Stimulated activated CD4-positive, alpha-beta T cell treated with anti-CD3 and anti-CD28 coated beads, TNF-alpha, amount 100 ng/mL, for 4 hours (primary cell): ENCODE measurements around the gene LSS.
A peak's percentile ranks its signal among the peaks of the same experiment; 100 is the strongest.
"Not testable (repeated sequence)": the region's sequence is repeated elsewhere in the genome, so short reads cannot be mapped to it uniquely, and the experiment has no call there.

Experiments used
- DNase-seq, 3 experiments: peaks; one replicate each; pipeline ENCODE4 v3.0.0-alpha.2; 2020; ENCODE audit warnings: low read depth in 3 of 3

The LSS gene

DNA sequence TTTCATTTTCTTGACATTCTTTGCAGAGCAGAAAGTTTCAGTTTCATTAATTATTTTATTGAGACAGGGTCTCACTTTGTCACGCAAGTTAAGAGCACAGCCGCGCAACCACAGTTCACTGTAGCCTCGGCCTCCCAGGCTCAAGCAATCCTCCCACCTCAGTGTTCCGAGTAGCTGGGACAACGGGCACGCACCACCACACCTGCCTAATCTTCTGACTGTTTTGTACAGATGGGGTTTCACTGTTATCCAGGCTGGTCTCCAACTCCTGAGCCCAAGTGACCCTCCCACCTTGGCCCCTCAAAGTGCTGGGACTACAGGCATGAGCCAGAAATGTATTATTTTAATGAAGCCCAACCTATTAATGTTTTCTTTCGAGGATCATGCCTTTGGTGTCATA is 41.3 kb downstream of the LSS start:
- DNase-seq: no peak

DNA sequence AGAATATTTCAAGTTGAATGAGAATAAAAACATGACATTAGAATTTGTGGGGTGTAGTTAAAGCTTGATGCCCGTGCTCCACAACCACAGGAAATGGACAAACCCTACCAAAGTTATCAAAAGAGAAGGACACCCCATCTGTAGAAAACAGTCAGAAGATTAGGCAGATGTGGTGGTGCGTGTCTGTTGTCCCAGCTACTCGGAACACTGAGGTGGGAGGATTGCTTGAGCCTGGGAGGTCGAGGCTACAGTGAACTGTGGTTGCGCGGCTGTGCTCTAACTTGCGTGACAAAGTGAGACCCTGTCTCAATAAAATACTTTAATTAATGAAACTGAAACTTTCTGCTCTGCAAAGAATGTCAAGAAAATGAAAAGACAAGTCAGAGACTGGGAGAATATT is 42.9 kb downstream of the LSS start:
- no peak for DNase-seq

DNA sequence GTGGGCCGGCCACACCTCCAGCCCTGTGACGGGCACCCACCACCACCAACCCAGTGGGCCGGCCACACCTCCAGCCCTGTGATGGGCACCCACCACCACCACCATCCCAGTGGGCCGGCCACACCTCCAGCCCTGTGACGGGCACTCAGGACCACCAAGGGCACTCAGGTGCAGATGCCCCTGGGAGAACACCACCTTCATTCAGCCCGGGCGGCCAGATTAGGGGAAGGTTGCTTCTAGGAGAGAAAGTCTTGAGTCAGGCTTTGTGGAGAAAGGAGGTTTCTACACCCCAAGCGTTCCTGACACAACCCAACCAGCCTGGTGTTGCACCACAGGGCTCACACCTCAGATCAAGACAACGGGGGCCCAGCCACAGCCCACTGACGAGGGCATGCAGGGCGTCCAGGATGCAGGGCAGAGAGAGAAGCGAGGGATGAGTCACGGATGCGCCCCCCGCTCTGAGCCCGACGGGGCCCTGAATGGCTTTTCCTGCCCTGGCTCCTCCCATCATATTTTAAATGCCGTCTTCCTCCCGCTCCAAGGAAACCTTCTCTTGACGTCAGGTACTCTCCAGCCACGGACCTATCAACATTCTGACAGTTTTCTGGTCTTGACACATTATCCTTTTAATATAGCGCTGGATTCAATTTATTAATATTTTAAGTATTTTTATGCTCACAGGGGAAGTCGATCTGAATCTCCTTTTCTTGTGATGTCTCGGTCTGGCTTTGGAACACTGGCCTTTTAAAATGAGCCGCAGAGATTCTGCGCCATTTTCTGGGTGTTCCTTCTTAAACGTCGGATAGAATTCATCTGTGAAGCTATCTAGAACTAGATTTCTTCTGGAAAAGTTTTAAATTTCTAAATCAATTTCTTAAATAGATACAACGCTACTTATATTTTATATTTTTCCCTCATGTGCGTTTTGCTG is 43.7 kb downstream of the LSS start:
- DNase-seq: peak in 2 of 3 experiments; percentile 47 to 50

DNA sequence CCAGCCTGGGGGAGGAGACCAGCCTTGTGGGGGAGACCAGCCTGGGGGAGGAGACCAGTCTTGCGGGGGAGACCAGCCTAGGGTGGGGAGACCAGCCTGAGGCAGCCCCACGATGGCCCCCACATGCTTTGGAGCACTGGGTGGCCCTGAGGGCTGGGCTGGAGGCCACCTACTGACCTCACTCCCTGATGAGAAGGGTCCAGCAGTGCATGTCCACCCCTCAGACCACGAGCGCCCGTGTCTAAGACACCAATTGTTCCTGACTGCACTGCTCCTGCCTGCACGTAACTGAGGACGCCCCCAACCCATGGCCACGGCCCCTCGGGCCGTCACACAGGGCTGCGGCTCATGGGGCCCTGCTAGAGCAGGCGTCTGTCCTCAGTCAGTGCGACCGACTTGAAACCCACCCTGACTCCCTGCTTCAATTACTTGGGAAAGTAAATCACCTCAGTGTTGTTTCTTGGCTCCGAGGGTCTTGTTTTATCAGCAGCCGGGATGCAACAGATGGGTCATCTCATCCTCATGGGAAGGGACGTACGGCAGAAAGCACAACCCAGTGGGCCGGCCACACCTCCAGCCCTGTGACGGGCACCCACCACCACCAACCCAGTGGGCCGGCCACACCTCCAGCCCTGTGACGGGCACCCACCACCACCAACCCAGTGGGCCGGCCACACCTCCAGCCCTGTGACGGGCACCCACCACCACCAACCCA is 44.5 kb downstream of the LSS start, which contains the start of gene SPATC1L:
Gene SPATC1L, minus strand, starts transcription at position 550 of the 715 bp plus-strand sequence. CDS start 1,643 bp downstream, outside the sequence.
- peak in 1 of 3 experiments; percentile 29 for DNase-seq

DNA sequence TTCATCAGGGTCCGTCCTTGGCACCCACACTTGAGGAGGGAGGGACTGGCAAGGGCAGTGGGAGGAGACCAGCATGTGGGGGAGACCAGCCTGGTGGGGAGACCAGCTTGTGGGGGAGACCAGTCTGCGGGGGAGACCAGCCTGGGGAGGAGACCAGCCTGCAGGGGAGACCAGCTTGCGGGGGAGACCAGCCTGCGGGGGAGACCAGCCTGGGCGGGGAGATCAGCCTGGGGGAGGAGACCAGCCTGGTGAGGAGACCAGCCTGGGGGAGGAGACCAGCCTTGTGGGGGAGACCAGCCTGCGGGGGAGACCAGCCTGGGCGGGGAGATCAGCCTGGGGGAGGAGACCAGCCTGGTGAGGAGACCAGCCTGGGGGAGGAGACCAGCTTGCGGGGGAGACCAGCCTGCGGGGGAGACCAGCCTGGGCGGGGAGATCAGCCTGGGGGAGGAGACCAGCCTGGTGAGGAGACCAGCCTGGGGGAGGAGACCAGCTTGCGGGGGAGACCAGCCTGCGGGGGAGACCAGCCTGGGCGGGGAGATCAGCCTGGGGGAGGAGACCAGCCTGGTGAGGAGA is 45.2 kb downstream of the LSS start:
- DNase-seq: not testable (repeated sequence)

DNA sequence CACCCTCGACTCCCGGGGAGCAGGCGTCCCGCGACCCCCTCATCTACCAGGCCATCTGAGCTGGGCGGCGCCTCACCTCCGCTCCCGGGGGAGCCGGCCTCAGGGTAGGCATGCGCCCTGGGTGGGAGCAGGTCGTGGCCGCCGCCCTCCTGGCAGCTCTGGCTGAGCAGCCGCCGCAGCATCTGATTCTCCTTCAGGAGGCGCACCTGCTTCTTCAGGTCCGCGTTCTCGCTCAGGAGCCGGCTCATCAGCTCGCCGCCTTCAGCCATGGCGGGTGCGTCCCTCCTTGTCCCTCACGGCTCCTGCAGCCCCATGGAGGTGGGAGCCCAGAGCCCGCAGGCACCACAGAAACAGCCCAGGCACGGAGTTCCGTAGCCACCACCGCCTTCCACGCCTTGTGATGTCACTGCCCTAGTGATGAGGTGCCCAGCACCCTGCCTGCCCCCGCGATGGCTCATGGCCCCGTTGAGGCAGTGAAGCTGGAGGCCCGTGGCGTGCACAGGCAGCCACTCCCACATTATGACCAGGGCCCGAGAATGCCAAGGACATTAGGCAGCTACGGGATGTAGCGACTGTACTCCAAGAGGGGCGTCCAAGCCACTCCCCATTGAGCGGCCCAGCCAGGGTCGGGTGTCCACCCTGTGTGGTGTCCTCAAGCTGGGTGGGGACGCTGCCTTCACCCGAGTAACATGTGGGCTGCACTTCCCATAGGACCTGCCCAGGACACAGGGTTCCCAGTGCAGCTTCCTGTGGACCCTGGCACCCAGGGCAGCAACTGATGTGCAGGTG is 45.8 kb downstream of the LSS start:
- no peak for DNase-seq

DNA sequence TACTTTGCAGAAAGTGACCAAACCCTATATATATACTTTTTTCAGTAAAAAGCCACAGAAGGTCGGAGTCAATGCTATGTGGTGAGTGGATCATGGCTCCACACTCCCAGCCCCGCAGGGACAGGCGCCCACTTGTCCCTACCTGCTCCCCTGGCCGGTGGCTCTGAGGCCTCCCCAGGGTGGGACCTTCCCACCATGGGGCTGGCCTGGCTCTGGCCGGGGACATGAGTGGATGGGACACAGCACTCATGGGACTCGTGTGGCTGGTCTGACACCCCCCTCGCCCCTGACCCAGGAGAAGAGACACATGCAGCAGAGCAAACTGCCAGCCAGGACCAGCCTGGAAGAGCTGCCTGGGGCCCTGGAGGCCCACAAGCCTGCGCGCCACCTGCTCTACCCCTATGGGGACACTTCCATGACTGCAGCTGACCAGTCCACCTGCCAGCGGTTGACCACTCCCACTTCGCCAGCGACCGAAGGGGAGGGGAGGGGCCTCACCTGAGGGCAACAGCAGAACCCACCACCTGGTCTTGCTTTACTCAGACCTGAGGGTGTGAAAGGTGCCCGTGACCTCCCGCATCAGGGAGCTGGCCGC is 46.5 kb downstream of the LSS start:
- DNase-seq: no peak

DNA sequence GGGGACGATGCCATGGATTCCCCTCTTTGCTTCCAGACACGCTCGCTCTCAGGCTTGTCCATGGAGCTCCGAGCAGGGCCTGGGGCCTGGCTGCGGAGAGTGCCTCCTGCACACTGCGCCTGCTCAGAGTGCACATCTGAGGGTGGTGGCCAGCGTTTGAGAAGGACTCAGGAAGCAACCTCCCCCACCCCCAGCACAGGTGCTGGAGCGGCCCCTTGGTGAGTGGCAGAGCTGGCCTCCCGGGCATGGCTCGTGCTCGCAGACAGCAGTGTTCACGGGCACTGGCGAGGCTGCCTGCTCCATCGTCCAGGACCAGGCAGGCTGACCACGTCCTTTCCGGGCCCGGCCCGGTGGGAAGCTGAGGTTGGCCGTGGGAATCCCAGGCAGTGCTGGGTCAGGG is 47.1 kb downstream of the LSS start:
- DNase-seq: no peak

DNA sequence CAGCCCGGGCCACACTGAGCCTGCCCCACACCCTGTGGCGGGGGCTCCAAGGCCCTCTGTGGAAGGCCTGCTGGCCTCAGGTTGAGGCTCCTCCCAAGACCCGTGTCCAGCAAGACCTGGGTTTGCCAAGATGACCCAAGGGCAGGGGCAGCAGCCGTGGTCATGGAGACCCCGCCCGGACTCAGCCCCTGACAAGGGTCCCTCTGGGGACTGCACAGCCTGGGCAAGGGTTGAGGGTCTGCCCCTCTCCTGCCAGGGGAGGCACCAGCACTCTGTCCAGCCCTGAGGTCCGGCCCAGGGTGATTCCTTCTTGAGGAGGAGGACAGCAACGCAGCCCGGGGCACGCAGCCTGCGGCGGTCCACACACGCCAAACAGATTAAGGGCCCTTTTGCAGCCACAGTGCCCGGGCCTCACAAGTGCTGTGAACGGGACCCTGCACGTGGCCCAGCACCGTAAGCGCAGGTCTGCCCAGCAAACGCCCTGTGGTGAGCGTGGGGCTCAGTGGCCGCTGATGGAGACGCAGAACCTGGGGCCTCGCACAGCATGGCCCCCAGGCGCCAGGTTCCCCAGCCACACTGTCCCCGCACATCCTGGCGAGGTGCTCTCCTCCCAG is 47.7 kb downstream of the LSS start:
- DNase-seq: no peak

DNA sequence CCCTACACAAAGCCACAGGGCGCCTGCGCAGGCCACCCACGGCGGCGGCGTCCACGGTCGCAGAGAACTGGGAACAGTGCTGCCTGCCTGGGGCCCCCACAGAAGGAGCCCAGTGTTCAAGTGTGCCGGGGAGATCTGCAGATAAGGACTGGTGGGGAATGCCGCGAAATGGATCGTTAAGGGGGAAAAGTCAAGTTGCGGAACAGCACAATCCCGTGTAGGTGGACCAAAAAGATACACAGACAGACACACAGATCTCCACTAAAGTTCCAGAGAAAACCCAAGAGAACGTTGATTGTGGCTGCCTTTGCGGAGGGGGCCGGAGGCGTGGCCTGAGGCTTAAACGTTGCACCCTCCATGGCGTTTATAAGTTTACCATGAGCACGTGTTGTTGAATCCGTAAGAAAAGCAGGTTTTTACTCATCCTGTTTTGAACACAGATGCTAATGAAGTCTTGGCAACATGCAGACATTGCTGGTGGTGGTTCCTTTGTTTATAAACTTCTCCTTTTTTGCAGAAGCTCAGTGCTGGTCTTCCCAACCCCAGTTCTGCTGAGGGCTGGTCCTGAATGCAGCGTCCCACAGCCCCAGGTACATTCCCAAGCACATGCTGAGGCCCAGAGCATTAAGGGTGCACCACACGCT is 48.4 kb downstream of the LSS start:
- DNase-seq: no peak

DNA sequence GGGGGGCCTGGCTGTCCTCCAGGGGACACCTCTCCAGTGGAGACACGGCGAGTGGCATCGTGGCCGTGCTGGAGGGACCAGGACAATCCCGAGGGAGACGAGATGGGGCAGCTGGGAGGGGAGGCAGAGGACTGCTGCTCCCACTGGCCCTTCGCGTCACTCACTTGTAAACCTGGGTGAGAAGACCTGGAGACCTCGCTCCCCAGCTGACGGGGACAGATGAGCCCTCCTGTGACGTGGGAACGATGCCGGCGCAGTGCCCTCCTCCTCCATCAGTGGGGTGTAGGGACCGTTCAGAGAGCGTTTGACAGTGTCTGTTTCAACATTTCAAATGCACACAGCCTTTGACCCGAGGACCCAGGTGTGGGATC is 48.9 kb downstream of the LSS start:
- DNase-seq: no peak

DNA sequence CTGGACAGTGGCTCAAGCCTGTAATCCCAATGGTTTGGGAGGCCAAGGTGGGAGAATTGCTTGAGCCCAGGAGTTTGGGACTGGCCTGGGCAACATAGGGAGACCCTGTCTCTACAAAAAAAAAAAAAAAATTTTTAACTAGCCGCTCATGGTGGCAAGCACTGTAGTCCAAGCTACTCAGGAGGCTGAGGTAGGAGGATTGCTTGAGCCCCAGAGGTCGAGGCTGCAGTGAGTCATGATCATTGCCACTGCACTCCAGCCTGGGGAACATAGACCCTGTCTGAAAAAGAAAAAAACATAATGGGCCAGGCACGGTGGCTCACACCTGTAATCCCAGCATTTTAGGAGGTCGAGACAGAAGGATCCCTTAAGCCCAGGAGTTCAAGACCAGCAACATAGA is 49.6 kb downstream of the LSS start:
- DNase-seq: no peak

DNA sequence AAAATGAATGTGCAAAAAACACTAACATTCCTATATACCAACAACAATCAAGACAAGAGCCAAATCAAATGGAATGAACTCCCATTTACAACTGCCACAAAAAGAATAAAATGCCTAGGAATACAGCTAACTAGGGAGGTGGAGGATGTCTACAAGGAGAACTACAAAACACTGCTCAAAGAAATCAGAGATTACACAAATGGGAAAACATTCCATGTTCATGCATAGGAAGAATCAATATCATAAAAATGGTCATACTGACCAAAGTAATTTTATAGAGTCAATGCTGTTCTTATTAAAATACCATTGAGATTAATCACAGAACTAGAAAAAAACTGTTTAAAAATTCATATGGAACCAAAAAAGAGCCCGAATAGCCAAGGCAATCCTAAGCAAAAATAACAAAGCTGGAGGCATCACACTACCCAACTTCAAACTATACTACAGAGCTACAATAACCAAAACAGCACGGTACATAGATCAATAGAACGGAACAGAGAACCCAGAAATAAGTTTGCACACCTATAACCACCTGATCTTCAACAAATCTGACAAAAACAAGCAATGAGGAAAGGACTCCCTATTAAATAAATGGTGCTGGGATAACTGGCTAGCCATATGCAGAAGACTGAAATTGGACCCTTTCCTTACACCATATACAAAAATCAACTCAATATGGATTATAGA is 52.0 kb downstream of the LSS start:
- not testable (repeated sequence) for DNase-seq

DNA sequence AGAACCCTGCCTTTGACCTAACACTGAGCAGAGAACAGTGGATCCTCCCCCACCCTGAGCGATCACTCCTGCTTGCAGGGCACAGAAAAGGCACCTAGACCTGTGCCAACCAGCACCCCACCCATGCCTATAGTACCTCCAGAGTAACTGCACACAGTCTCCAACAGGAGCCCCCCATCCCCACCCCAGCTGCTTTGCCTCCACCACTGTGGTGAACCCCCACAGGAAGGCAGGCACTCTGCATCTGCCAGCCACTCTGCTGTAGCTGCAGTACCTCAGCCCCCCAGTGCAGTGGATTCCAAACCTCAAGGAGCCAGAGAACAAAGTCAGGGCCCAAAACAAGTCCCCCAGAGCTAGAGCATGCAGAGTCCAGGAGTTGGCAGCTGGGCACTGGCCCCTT is 55.0 kb downstream of the LSS start:
- DNase-seq: no peak

DNA sequence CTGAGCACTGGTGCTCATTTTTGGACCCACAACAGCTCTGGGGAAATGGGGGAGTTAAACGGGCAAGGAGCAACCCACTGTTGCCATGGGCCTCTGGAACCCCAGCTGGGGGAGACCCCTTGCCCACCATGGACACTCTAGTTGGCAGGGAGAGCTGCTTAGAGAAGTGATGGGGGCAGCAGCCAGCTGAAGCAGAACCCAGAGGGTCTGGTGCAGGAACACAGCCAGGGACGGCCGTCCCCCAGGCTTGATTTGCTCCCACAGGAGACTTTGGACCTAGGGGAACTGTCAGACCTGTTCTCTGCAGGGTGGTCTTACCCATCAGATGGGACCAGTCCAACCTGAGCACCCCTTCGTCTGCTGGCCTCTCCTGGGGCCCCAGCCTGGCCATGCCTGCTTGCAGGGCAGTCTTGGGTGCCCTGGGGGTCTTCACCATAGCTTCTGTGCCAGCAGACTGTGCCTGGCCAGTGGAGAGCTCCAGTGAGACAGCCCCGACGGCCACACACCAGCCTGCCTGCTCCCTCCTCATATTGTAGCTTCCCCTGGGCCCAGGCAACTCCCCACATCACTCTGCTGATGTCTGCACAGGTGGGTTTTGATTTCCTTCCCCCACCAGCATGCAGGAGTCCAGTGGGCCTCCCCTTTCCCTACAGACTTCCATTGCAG is 55.6 kb downstream of the LSS start:
- DNase-seq: no peak

DNA sequence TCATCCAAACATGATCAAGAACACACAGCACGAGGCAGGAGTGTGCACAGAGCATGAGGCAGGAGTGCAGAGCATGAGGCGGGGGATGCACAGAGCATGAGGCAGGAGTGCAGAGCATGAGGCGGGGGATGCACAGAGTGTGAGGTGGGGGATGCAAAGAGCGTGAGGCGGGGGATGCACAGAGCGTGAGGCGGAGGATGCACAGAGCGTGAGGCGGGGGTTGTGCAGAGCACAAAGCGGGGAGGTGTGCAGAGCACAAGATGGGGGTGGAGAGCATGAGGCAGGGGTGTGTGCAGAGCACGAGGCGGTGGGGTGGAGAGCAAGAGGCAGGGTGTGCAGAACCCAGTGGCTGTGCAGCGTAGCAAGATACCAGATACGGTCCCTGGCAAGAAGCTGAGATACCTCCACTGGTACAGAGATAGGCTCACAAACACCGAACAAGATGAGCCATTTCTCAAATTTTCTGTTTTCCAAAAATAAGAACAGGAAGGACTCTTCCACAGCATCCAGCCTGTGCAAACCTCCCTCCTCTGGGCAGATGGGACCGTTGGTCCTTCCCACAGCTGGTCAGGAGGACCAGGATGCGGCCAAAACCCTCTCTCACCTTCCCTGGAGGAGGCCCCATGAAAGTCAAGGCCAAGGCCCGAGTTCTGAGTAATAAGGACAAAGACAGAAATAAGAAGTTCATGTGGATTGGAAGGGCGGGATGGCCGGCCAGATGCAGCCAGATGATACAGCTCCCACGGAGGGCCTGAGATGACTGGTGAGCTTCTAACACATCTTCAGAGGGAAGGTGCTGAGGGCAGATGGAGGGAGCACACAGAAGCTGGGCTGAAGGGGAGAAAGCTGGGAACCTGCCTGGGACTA is 56.3 kb downstream of the LSS start:
- DNase-seq: no peak

DNA sequence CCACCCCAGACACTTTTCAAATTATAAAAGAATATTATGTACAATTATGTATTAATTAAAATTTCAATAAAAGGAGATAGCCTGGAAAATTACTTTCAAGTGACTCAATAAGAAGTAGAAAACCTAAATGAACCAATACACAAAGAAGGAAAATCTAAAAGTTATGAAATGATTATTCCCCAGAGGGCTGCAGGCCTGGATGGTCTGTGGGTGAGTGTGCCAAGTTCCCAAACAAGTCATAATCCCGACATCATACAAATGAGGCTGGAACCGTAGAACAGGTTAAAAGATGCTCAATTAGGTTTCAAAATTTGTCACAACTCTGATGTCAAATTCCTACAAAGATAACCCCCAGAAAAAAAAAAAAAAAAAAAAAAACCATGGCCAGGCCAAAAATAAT is 57.0 kb downstream of the LSS start:
- DNase-seq: no peak

DNA sequence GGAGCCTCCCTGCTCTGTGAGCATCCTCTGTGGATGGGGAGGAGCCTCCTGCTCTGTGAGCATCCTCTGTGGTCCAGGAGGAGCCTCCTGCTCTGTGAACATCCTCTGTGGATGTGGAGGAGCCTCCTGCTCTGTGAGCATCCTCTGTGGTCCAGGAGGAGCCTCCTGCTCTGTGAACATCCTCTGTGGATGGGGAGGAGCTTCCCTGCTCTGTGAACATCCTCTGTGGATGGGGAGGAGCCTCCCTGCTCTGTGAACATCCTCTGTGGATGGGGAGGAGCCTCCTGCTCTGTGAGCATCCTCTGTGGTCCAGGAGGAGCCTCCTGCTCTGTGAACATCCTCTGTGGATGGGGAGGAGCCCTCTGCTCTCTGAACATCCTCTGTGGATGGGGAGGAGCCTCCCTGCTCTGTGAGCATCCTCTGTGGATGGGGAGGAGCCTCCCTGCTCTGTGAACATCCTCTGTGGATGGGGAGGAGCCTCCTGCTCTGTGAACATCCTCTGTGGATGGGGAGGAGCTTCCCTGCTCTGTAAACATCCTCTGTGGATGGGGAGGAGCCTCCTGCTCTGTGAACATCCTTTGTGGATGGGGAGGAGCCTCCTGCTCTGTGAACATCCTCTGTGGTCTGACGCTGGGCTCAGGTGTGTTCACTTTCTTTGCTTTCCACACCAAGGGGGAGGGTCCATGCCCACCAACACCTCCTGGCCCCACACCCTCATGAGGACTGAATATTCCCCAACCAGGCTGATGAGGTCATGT is 58.0 kb downstream of the LSS start:
- not testable (repeated sequence) for DNase-seq
